LNCAP (cell line): Measurements from ENCODE around the gene ARHGEF11.

Experiments used
- TF ChIP-seq, protein P1 (sequence below): fragments of 450-650 bp; IDR thresholded peaks from 2 replicates; pipeline ENCODE4 v1.5.1; 2017; ENCODE audit warnings: mild to moderate bottlenecking

ARHGEF11 gene

GRCh38 chr1:157043685-157044084, 1.9 kb downstream of the ARHGEF11 start:
- TF ChIP-seq, protein P1, sequence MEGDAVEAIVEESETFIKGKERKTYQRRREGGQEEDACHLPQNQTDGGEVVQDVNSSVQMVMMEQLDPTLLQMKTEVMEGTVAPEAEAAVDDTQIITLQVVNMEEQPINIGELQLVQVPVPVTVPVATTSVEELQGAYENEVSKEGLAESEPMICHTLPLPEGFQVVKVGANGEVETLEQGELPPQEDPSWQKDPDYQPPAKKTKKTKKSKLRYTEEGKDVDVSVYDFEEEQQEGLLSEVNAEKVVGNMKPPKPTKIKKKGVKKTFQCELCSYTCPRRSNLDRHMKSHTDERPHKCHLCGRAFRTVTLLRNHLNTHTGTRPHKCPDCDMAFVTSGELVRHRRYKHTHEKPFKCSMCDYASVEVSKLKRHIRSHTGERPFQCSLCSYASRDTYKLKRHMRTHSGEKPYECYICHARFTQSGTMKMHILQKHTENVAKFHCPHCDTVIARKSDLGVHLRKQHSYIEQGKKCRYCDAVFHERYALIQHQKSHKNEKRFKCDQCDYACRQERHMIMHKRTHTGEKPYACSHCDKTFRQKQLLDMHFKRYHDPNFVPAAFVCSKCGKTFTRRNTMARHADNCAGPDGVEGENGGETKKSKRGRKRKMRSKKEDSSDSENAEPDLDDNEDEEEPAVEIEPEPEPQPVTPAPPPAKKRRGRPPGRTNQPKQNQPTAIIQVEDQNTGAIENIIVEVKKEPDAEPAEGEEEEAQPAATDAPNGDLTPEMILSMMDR: no peak

GRCh38 chr1:157042846-157043245, 2.7 kb downstream of the ARHGEF11 start:
- TF ChIP-seq, protein P1: no peak

- TF ChIP-seq, protein P1: no peak
These were observed 4.7 kb downstream of the ARHGEF11 start for GRCh38 chr1:157040802-157041201.

DNA sequence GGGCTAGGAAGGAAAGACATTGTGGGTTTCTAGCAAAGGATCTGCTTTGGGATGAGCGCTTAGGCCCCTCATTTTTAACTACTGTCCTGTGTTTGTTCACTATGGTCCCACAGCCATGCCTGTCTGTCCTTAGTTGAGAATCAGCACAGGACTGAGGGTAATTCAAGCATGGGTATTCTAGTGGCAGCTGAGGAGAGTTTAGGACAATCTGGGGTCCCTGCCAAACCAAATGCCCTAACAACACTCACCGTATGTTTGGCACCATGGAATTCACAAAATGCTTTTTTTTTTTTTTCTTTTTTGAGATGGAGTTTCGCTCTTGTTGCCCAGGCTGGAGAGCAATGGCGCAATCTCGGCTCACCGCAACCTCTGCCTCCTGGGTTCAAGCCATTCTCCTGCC, 10.4 kb downstream of the ARHGEF11 start:
- TF ChIP-seq, protein P1: no peak

DNA sequence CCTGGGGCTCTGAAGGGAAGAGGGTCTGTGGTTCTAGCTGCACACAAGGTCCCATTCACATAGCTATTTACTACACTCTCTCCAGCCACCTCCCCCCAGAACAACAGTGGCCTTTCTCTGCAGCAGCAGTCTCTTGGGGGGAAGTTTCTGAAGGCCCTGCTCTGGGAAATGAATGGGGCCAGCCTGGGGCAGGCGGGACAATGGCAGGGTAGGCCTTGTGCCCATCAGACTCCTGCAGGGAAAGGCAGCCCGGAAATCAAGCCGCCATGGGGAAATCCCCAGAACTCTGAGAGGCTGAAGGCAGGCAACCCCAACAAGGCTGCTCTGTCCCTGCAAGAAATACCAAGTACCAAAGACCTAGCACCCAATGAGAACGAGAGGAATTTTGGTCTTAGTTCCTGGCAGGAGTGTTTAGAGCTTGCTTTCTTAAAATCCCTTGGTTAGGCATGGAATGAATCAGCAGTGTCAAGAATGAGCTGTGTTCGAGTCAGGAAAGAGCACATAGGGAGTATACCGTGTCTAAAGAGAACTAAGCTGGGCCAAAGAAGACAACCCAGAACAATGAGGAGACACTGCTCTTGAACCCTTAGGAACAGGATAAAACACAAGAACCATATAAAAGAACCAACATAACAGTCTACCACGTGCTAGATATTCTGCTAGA, 11.3 kb downstream of the ARHGEF11 start:
- TF ChIP-seq, protein P1: no peak

DNA sequence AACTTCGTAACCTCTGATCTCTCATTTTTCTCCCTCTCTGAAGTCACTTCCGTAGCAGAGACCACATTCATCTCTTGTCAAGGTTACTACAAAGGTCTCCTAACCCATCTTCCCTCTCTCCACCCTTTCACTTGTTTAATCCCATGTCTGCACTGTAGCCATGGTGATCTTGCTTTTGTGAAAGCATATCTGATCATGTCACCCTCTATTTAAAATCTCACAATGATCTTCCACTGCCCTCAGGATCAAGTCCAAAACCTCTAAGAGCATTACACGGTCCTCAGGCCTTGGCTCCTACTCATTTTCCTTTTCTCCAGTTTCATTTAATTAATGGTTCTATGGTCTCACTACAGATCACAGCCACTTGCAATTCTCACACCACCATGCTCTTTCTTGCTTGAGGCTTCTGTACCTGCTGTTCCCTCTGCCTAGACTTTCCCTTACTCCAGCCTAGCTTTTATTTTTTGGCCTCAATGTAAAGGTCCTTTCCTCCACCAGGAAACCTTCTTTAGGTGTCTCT, 12.1 kb downstream of the ARHGEF11 start:
- TF ChIP-seq, protein P1: no peak

GRCh38 chr1:157032303-157032702, 13.2 kb downstream of the ARHGEF11 start:
- TF ChIP-seq, protein P1: no peak
